ENCODE results near the gene CEACAM4.

- TF ChIP-seq CTCF (conservative IDR thresholded peaks at IDR 0.05; ENCODE audit: low read length) (peak; percentile 94), EZH2phosphoT487 (IDR thresholded peaks at IDR 0.05; ENCODE audit: borderline replicate concordance) (no peak)
Observed at GRCh38 chr19:41570639-41571112, 56.2 kb downstream of the CEACAM4 start.
